Stomach (tissue), 4 donors: ENCODE measurements around the gene ELF1.

Experiments
- POLR2A ChIP-seq, 4 donors: fragments of 450-650 bp; IDR thresholded peaks; one replicate each; pipeline ENCODE4 v1.6.1; 2016; ENCODE audit warnings: antibody characterized with exemption in 4 of 4, control low read depth in 2 of 4, mild to moderate bottlenecking in 1 of 4, moderate library complexity in 1 of 4
- TF ChIP-seq, protein P1 (sequence below), 7 experiments: fragments of 450-650 bp in 4 of 7; fragments of 200-600 bp in 3 of 7; sonication (generic) in 3 of 7; IDR thresholded peaks; one replicate each; pipeline ENCODE4 v1.5.1; 2016 to 2019; ENCODE audit warnings: antibody characterized with exemption in 7 of 7, control low read depth in 2 of 7, mild to moderate bottlenecking in 1 of 7

DNA sequence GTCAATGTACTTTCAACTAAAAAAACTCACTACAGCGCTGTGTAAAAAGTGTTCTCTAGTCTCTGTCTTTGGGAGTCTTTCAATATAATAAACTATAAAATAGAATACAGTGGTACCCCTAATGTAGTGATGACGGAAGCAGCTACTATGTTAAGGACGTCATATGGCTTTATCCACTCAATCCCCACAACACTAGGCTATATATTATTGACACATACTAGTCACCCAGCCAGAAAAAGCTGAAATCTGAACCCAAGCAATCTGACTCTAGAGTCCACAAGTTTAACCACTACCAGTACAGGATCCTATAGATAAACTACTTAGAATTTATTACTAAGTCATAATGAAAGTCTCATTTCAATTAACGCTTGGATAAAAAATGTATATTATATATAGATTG, 48.3 kb downstream of the ELF1 start:
- TF ChIP-seq, protein P1, sequence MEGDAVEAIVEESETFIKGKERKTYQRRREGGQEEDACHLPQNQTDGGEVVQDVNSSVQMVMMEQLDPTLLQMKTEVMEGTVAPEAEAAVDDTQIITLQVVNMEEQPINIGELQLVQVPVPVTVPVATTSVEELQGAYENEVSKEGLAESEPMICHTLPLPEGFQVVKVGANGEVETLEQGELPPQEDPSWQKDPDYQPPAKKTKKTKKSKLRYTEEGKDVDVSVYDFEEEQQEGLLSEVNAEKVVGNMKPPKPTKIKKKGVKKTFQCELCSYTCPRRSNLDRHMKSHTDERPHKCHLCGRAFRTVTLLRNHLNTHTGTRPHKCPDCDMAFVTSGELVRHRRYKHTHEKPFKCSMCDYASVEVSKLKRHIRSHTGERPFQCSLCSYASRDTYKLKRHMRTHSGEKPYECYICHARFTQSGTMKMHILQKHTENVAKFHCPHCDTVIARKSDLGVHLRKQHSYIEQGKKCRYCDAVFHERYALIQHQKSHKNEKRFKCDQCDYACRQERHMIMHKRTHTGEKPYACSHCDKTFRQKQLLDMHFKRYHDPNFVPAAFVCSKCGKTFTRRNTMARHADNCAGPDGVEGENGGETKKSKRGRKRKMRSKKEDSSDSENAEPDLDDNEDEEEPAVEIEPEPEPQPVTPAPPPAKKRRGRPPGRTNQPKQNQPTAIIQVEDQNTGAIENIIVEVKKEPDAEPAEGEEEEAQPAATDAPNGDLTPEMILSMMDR (IDR thresholded peaks at IDR 0.05): no peak
- TF ChIP-seq POLR2A (IDR thresholded peaks at IDR 0.05): no peak
